Mesendoderm (in vitro differentiated cells): ENCODE results near the gene SHROOM3.
A peak's percentile ranks its signal among the peaks of the same experiment; 100 is the strongest.

Source experiments
- DNase-seq: peaks from one replicate; pipeline ENCODE4 v3.0.0; 2013
- H2AK5ac ChIP-seq: 2 replicates; pipeline ENCODE4 v1.6.1; 2013; ENCODE audit warnings: low read length, inconsistent platforms
- H2BK120ac ChIP-seq: 2 replicates; pipeline ENCODE4 v1.6.1; 2013; ENCODE audit warnings: low read depth, mild to moderate bottlenecking, low read length, moderate library complexity, mixed read lengths
- H2BK15ac ChIP-seq: replicated peaks from 2 replicates; pipeline ENCODE4 v1.6.1; 2013; ENCODE audit warnings: low read depth, mild to moderate bottlenecking, moderate library complexity
- H2BK5ac ChIP-seq: 2 replicates; pipeline ENCODE4 v1.6.1; 2013; ENCODE audit warnings: low read length, inconsistent platforms
- H3K18ac ChIP-seq: 2 replicates; pipeline ENCODE4 v1.6.1; 2013; ENCODE audit warnings: mild to moderate bottlenecking, low read length, mixed read lengths
- H3K23ac ChIP-seq: one replicate; pipeline ENCODE4 v1.6.1; 2013; ENCODE audit warnings: low read length
- H3K27ac ChIP-seq: 2 replicates; pipeline ENCODE4 v1.5.1; 2013; ENCODE audit warnings: low read depth, mild to moderate bottlenecking, inconsistent platforms, low read length, moderate library complexity
- H3K27me3 ChIP-seq: 2 replicates; pipeline ENCODE4 v1.6.1; 2013; ENCODE audit warnings: low read length, control low read depth, mild to moderate bottlenecking, inconsistent platforms; ENCODE audit not compliant: insufficient read depth, poor library complexity
- H3K36me3 ChIP-seq: 2 replicates; pipeline ENCODE4 v1.6.1; 2013; ENCODE audit warnings: low read length, inconsistent platforms; ENCODE audit not compliant: control insufficient read depth, insufficient read depth
- H3K4ac ChIP-seq: one replicate; pipeline ENCODE4 v1.6.1; 2013; ENCODE audit warnings: low read depth, mild to moderate bottlenecking, low read length, moderate library complexity
- H3K4me1 ChIP-seq: 2 replicates; pipeline ENCODE4 v1.6.1; 2013; ENCODE audit warnings: low read depth, low read length, inconsistent platforms; ENCODE audit not compliant: control insufficient read depth
- H3K4me2 ChIP-seq: 2 replicates; pipeline ENCODE4 v1.6.1; 2013; ENCODE audit warnings: low read length
- H3K4me3 ChIP-seq: 2 replicates; pipeline ENCODE4 v1.5.1; 2013; ENCODE audit warnings: mild to moderate bottlenecking, low read length
- H3K56ac ChIP-seq: one replicate; pipeline ENCODE4 v1.6.1; 2013; ENCODE audit warnings: low read length
- H3K79me1 ChIP-seq: 2 replicates; pipeline ENCODE4 v1.6.1; 2013; ENCODE audit warnings: low read length, inconsistent platforms
- H3K79me2 ChIP-seq: 2 replicates; pipeline ENCODE4 v1.6.1; 2013; ENCODE audit warnings: mild to moderate bottlenecking, low read length; ENCODE audit not compliant: control insufficient read depth, insufficient read depth
- H3K9ac ChIP-seq: 2 replicates; pipeline ENCODE4 v1.6.1; 2013; ENCODE audit warnings: low read length, inconsistent platforms
- H4K5ac ChIP-seq: one replicate; pipeline ENCODE4 v1.6.1; 2013; ENCODE audit warnings: low read length
- H4K8ac ChIP-seq: one replicate; pipeline ENCODE4 v1.6.1; 2013; ENCODE audit warnings: low read depth, mild to moderate bottlenecking, control low read depth, low read length, moderate library complexity
- WGBS: extraction: QIAGEN DNeasy Blood & Tissue Kit; methylation state at CpG from one replicate; pipeline ENCODE4 v1.1.7; 2013; ENCODE audit warnings: low lambda C conversion rate, missing lambda C conversion rate; ENCODE audit not compliant: insufficient coverage; ENCODE audit errors: extremely low coverage; 5-methylcytosine and 5-hydroxymethylcytosine counted together

Gene SHROOM3

DNA sequence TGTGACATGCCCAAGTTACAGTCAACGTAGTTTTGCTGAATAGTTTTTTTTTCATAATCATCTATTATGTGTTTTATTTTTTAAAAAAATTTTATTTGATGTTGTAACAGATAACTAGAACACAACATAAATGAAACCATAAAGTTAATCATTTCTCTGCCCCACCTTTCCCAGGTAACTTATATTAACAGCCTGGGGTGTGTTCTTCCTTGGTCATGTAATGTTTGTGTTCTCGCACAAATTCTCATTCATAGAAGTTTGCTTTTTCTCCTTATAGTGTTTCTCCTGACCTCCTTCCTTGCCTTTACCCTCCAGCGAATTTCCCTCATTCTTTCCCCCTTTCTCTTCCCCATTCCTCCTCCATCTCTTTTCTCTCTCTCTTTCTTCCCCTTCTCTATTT lies 248.1 kb downstream of the SHROOM3 start:
- Histone ChIP-seq H3K79me1 (no peaks in the 10 kb centered on the region), H3K4me3 (no peak overlapping the region), H3K4me1 (peaks cover 2% of the 10 kb centered on the region), H3K36me3 (no peaks in the 10 kb centered on the region), H3K27ac (no peak overlapping the region), H2BK120ac (no peak overlapping the region), H3K18ac (no peak overlapping the region), H2BK5ac (no peak overlapping the region), H2BK15ac (no peak overlapping the region), H3K4me2 (no peak overlapping the region), H2AK5ac (no peak overlapping the region), H3K9ac (no peak overlapping the region), H3K56ac (no peak overlapping the region), H3K4ac (no peak overlapping the region), H4K5ac (no peak overlapping the region), H3K23ac (no peak overlapping the region), H4K8ac (no peak overlapping the region), H3K27me3 (no peaks in the 10 kb centered on the region), H3K79me2 (no peaks in the 10 kb centered on the region)
- 100% methylated on average over 1 of the region's 3 CpGs for WGBS
- no peak for DNase-seq

DNA sequence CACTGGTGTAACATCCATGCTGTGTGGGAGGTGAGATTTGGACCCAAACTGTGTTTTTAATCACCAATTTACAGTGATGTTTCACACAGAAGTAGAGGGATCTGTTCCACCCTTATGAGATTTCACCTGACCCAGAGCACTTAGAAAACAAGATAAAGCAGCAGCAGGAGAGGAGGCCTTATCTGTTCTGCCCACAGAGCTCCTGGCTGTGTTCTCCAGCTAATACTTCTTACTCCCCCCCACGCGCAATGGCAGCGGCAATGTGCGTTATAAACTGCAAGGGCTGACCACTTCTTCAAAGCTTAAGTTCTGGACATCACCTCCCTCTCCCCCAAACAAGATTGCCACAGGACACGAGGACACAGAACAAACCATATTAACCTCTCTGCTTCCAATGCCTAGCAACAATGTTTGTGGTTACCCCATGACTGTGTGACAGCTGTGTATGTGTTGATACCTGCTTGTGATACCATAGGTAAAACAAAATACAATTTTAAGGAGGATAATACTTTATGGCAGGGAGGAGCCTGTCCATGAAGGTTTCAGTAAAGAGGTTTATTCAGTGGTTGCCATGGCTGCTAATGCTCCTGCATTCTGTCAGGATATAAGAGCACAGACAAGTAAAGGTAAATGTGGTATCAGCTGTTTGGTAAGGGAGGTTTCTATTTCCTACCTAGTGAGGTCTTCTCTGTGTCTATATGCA lies 252.9 kb downstream of the SHROOM3 start:
- no peak overlapping the region for H3K4me3 ChIP-seq
- peaks cover 3% of the 10 kb centered on the region for H3K79me1 ChIP-seq
- H3K56ac ChIP-seq: no peak overlapping the region
- H4K8ac ChIP-seq: no peak overlapping the region
- DNase-seq: peak; percentile 82
- H2BK15ac ChIP-seq: no peak overlapping the region
- no CpG with 5 or more reads among the region's 5 CpGs for WGBS
- no peak overlapping the region for H3K23ac ChIP-seq
- no peak overlapping the region for H3K9ac ChIP-seq
- peaks cover 5% of the 10 kb centered on the region for H3K4me1 ChIP-seq
- H2BK5ac ChIP-seq: no peak overlapping the region
- H3K79me2 ChIP-seq: peaks cover 18% of the 10 kb centered on the region
- no peak overlapping the region for H3K18ac ChIP-seq
- H4K5ac ChIP-seq: no peak overlapping the region
- no peaks in the 10 kb centered on the region for H3K27me3 ChIP-seq
- H2AK5ac ChIP-seq: no peak overlapping the region
- no peak overlapping the region for H2BK120ac ChIP-seq
- no peak overlapping the region for H3K27ac ChIP-seq
- H3K36me3 ChIP-seq: no peaks in the 10 kb centered on the region
- no peak overlapping the region for H3K4me2 ChIP-seq
- no peak overlapping the region for H3K4ac ChIP-seq

DNA sequence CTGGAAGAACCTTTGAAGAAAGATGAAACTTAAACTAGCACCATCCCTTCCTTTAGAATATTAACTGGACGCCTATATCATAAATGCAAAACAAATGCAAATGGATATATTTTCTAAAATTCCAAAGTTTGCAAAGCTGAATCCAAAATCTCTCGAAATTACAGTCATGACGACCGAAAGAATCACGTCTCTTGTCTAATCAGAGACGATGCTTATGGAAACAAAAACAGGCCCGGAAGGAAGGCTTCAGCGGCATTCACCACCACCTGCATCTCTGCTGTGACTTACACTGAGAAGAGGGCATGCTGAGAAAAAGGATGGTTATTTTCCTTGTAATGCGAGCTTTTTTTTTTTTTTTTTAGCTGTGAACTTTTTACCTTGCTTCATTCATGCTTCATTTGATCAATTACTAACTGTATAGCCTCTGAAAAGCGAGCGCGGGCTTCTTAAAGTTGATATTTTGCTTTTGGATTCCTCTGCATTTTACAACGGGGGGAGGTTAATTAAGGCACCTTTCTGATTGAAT lies 253.7 kb downstream of the SHROOM3 start:
- Histone ChIP-seq H3K56ac (peak overlapping the region; percentile 72), H3K18ac (no peak overlapping the region), H3K79me1 (peaks cover 3% of the 10 kb centered on the region), H3K4me1 (peaks cover 5% of the 10 kb centered on the region), H3K36me3 (no peaks in the 10 kb centered on the region), H3K4me3 (no peak overlapping the region), H2AK5ac (no peak overlapping the region), H3K4me2 (peak overlapping the region; percentile 89), H3K9ac (peak overlapping the region; percentile 48), H3K27ac (peak overlapping the region; percentile 64), H2BK15ac (no peak overlapping the region), H3K27me3 (no peaks in the 10 kb centered on the region), H2BK120ac (no peak overlapping the region), H3K4ac (no peak overlapping the region), H3K79me2 (peaks cover 18% of the 10 kb centered on the region), H2BK5ac (no peak overlapping the region), H4K8ac (no peak overlapping the region), H4K5ac (no peak overlapping the region), H3K23ac (no peak overlapping the region)
- WGBS: no CpG with 5 or more reads among the region's 13 CpGs
- no peak for DNase-seq

DNA sequence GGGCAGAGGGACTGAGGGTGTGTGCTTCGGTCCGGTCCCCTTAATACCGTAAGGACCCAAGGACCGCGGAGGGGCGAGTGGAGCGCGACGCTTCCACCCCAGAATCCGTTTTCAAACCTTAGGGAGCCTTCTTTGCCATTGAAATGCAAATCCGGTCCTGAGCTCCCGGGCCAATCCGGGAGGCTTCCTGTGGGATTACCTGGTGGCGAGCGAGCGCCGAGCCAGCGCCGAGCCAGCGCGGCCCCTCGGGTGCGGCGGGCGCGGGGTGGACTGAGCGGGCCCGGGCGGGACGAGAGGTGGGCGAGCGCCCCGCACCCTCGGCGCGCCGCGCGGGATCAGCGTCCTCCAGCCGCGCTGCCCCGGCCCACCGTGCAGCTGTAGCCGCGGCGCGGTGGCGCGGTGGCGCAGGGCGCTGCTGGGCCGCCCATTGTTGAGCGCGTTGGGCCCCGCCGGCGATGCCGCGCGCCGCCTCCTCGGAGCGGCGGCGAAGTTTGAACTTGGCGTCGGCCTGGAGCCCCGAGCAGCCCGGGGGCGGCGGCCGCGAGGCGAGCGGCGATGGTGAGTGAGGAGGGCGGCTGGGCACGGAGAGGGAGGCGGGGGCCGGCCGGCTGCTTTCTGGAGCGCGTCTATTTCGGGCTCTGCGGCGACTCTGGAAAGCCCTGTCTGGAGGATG lies 254.3 kb downstream of the SHROOM3 start:
- Histone ChIP-seq H3K79me1 (peaks cover 3% of the 10 kb centered on the region), H3K27me3 (no peaks in the 10 kb centered on the region), H2BK5ac (peak overlapping the region; percentile 51), H2BK15ac (peak overlapping the region; percentile 79), H3K27ac (peak overlapping the region; percentile 91), H3K4ac (peak overlapping the region; percentile 77), H3K4me2 (peak overlapping the region; percentile 89), H2AK5ac (no peak overlapping the region), H3K56ac (peak overlapping the region; percentile 90), H4K8ac (no peak overlapping the region), H3K36me3 (no peaks in the 10 kb centered on the region), H3K9ac (peak overlapping the region; percentile 79), H3K4me1 (peaks cover 5% of the 10 kb centered on the region), H2BK120ac (peak overlapping the region; percentile 46), H4K5ac (no peak overlapping the region), H3K18ac (peak overlapping the region; percentile 91), H3K79me2 (peaks cover 18% of the 10 kb centered on the region), H3K23ac (no peak overlapping the region), H3K4me3 (peak overlapping the region; percentile 46)
- WGBS: no CpG with 5 or more reads among the region's 87 CpGs
- DNase-seq: peak; percentile 84

DNA sequence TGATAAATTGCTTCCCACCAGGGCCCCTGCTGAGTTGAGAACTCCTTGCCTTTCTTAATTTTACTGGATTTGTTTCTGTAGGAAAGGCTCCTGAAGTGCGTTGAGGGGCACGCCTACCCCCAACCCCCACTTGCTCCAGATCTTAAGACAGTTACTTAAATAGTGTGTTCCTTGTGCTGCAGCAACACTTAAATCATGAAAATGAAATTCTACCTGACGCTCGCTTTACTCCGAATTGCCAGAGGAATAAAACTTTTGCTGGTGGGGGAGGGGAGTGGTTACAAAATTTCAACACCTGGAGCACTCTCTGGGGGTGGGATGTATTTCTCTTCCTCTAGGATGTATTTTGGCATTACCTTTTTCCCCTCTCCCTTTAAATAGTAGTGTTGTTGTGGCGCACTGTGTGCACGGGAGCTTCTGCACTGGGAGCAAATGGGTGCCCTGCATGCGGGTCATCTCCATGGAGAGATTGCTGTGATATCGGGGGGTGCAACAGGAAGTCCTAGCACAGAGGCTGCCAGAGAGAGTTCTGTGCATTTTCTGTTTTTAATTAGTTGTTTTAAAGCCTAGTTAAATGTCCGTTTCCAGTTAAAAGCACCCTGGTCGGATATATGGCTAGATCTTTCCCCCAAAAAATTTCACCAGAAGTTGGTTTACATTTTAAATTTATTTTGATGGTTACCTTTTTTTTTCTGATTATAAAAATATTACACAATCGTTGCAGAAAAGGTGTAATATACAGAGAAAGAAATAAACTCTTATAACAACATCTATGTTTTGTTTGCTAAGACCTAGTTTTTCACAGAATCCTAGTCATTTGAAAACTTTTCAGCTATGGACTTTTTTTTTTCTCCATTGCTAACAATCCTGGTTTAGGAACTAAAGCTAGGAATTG lies 255.2 kb downstream of the SHROOM3 start:
- DNase-seq: peak; percentile 51
- no peaks in the 10 kb centered on the region for H3K27me3 ChIP-seq
- no peak overlapping the region for H3K23ac ChIP-seq
- no peak overlapping the region for H2AK5ac ChIP-seq
- H3K4me2 ChIP-seq: peak overlapping the region; percentile 86
- peak overlapping the region; percentile 46 for H3K4me3 ChIP-seq
- no peak overlapping the region for H2BK120ac ChIP-seq
- H3K27ac ChIP-seq: peak overlapping the region; percentile 91
- no peak overlapping the region for H4K5ac ChIP-seq
- H3K79me2 ChIP-seq: peaks cover 22% of the 10 kb centered on the region
- peak overlapping the region; percentile 91 for H3K18ac ChIP-seq
- H3K36me3 ChIP-seq: no peaks in the 10 kb centered on the region
- H2BK5ac ChIP-seq: no peak overlapping the region
- peaks cover 3% of the 10 kb centered on the region for H3K79me1 ChIP-seq
- no peak overlapping the region for H3K4ac ChIP-seq
- H4K8ac ChIP-seq: no peak overlapping the region
- H2BK15ac ChIP-seq: no peak overlapping the region
- no CpG with 5 or more reads among the region's 12 CpGs for WGBS
- peak overlapping the region; percentile 69 for H3K56ac ChIP-seq
- H3K4me1 ChIP-seq: peaks cover 8% of the 10 kb centered on the region
- H3K9ac ChIP-seq: peak overlapping the region; percentile 79
